Endothelial cell of hepatic sinusoid (primary cell): Measurements from ENCODE around the gene OR4D10.
"Not testable (repeated sequence)": the region's sequence is repeated elsewhere in the genome, so short reads cannot be mapped to it uniquely, and the experiment has no call there.

Source experiments
- in situ Hi-C: cut with HindIII; loops from 2 replicates; pipeline ENCODE4 v1.10.0; 2017; ENCODE audit warnings: low sequenced_read_pairs

OR4D10 gene

DNA sequence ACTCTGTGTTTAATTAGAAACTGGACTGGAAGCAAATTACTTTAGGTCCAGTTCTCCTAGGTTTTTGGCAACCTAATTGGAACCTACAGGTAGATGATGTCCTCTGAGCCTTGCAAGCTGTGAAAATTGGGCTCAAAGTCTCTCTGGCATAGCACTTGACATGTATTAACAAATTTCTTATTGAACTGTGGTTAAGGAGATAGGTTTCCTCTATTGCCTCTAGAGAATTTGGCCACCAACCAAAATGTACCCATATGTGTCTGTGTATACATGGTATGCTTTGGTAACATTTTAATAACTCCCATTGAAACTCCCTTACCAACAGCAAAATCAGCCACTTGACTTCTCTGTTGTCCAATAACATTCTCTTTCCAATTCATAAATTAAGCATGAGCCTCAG lies at the start of gene OR4D10:
TSS of gene OR4D10 (plus strand) at position 301 of the 400 bp plus-strand sequence. CDS start 4,115 bp downstream, outside the sequence.
- in situ Hi-C loops: no loop called here

DNA sequence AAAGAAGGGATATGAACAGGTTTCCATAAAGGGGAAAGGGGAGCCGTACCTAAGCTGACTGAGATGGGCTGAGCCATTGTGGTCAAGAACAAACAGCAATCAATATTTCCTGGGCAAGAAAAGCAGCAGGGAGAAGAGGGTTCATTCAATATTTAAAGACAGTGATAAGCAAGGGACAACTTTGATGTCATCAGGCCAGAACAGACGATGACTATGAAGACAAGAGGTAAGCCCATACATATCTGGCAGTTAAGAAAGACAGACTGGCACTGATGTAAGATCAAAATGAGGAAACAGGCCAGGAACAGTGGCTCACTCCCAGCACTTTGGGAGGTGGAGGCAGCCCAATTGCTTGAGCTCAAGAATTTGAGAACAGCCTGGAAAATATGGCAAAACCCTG lies 49.3 kb upstream of the OR4D10 start:
- in situ Hi-C loops: no loop called here

DNA sequence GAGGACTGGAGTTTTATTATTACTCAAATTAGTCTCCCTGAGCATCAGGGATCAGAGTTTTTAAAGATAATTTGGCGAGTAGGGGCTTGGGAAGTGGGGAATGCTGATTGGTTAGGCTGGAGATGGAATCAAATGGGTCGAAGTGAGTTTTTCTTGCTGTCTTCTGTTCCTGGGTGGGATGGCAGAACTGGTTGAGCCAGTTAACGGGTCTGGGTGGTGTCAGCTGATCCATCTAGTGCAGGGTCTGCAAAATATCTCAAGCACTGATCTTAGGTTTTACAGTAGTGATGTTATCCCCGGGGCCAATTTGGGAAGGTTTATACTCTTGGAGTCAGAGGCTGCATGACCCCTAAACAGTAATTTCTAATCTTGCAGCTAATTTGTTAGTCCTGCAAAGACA lies 48.0 kb upstream of the OR4D10 start:
- in situ Hi-C loops: no loop called here

DNA sequence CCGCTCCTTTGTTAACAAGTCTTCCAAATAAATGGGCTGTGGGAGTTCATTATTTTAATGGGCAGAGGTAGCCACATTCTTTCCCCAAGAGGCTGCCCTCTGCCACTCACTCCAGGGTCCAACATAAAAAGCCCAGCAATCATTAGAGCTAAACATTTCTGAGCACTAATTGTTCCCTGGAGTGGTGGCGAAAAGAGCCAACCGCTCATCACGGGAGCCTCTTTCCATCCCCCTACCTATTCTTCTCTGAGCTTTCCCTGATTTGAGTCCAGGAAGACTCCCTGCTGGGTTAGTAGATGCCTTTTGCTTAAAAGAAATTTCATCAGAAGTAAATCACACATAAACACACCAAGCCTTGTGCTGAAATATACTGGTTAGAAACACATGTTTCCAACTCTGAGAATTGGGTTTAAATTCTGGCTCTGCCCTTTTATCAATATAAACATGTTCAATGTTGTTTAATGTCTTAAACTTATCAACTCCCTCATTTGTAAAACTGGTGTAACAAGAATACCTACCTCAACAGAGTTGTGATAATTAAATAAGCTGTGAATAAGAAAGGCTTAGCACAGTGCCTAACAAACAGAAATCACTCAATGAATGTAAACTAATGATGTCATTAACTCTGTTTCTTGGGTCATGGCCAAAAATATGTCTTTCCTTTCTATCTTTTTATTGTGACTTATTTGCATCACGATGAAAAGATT lies 46.6 kb upstream of the OR4D10 start, which contains the start of gene OR5A2:
TSS of gene OR5A2 (minus strand) at position 53 of the 707 bp plus-strand sequence. CDS start 3,460 bp downstream, outside the sequence.
- in situ Hi-C loops: no loop called here

DNA sequence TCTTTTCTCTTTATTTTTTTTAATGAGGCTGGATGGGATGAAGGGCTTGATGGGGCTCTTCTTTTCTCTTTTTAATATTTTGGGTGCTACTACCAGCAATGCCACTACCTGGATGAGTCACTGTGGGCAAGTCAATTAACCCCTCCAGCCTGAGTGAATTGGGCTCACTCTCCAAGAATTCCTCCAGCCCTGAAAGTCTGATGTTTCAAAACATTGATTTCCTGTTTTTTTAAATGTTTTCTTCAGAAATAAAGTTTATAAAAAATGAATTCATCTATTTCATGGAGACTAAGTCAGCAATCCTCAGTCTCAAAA lies 46.1 kb upstream of the OR4D10 start:
- in situ Hi-C loops: no loop called here

DNA sequence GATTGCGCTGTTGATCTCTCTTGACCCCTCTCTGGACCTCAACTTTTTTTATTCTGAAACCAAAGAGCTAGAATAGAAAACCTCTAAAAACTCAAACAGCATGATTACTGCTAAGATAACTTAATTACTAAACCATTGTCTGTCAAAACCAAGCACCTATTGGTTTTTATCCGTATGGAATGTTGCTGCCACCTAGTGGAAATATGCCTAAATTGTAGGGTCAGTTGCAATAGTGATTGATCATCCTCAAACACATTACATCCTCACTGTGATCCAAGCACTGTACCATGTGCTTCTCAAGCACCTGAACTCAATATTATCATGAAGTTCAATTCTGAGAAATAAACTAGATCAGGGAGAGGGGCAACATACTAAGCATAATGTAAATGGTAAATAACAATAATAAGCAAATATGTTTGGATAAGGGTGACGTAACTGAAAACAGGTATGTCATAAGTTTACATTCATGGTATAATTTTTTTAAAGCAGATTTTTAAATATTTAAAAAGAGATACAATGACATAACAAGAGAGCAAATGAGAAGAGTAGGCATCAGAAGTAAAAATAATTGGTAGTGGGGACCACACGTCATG lies 43.1 kb upstream of the OR4D10 start:
- in situ Hi-C loops: no loop called here

DNA sequence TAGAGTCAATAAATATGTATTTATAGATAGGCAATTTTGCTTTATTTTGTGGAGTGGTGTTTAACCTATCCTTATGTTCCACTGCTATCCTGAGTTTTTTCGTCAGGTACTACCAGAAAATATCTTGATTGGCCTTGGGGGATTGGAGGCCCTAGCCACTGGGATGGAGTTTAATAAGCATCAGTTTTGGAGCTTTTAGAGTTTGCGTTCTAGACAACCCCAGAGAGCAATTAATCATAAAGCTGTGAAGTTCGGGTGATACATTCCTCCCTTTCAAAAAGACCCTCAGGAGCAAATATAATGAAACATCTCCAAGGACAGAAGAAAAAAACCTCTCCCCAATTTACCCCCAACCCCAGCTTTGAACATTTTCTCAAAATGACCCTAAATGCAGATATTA lies 36.9 kb upstream of the OR4D10 start, which contains the start of gene OR5A1:
TSS of gene OR5A1 (plus strand) at position 301 of the 400 bp plus-strand sequence. CDS start 6,700 bp downstream, outside the sequence.
- in situ Hi-C loops: no loop called here

DNA sequence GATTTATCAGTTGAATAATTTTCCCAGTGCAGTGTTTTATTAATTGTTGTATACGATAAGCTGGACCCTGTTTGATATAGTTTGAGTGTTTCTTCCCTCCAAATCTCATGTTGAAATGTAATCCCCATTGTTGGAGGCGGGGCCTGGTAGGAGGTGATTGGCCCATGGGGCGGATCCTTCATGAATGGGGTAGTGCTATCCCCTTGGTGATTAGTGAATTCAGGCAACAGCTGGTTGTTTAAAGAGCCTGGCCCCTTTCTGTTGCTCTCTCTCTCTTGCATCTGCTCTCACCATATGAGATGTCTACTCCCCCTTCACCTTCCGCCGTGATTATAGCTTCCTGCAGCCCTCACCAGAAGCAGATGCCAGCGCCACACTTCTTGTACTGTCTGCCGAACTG lies 35.3 kb upstream of the OR4D10 start:
- in situ Hi-C loops: no loop called here

DNA sequence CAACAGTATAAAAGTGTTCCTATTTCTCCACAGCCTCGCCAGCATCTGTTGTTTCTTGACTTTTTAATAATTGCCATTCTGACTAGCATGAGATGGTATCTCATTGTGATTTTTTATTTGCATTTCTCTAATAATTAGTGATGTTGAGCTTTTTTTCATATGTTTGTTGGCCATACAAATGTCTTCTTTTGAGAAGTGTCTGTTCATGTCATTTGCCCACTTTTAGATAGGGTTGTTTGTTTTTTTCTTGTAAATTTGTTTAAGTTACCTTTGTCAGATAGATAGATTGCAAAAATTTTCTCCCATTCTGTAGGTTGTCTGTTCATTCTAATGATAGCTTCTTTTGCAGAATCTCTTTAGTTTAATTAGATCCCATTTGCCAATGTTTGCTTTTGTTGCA lies 27.5 kb upstream of the OR4D10 start:
- in situ Hi-C loops: not testable (repeated sequence)

DNA sequence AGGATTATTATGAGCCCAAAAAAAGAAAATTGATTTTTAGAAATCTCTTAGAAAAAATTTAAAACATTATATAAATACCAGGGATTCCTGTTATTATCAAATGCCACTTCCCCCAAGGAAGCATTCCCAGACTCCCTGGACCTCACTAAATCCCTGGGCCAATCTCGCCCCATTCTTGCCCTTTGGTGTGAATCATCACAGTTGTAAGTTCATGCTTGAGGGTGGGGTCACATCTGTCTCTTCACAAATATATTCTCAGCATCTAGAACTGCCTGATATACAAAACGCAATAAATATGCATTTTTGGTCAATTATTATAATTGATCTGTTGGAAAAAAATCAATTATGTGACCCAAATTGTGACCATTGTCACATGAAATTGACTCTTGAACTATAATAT lies 24.6 kb upstream of the OR4D10 start:
- in situ Hi-C loops: no loop called here

DNA sequence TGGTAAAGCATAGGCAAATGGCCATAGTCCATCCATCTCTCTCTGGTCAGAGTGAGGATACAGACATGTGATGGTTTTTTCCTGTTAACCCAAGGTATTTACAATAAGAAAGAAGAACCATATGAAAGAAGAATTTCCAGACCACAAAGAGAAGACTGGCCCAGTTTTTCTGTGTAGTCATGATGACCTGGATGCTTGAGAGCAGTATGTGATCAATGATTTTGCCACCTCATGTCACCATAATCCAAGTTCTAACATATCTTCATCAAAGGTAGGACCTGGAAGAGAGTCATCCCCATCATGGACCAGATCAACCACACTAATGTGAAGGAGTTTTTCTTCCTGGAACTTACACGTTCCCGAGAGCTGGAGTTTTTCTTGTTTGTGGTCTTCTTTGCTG lies 16.5 kb upstream of the OR4D10 start, which contains the start of gene OR4D6:
TSS of gene OR4D6 (plus strand) at position 301 of the 400 bp plus-strand sequence. CDS start at position 301, 0 bp downstream.
- in situ Hi-C loops: no loop called here

DNA sequence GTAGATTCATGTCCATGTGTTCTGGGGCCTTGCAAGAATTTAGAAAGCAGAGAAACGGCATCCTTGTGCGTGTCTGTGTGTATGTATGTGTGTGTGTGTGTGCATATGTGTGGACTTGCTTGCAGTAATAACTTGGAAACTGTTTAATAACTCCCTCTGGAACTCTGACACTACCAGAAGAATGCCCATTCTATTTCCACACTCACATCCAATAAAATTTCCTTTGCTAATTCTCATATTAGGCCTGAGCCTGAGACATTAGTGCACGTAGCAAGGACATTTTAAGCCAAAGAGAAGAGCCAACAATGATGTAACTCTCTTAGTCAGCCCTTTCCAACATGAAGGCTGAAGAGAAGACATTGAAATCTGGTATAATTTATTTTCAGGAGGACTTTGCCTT lies 13.2 kb upstream of the OR4D10 start:
- in situ Hi-C loops: no loop called here

DNA sequence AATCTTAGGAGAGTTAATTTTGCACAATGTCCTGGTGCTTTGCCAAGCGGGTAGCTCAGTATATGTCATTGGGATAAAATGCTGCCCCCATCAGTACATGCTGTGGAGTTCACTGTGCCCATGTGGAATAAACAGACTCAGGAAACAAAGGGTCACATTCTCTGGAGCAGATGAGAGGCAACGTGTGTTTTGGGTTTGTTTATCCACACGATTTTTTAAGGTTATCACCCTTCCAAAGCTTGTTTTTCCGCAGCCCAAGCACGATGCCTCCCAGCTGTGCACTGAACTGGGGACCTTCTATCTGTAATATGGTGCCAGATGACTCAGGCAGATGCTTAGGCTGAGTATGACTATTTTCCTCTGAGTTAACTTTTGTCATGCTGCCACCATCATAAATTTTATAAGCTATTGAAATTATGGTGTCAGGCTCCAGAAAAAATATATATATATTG lies 9.9 kb upstream of the OR4D10 start:
- in situ Hi-C loops: no loop called here

DNA sequence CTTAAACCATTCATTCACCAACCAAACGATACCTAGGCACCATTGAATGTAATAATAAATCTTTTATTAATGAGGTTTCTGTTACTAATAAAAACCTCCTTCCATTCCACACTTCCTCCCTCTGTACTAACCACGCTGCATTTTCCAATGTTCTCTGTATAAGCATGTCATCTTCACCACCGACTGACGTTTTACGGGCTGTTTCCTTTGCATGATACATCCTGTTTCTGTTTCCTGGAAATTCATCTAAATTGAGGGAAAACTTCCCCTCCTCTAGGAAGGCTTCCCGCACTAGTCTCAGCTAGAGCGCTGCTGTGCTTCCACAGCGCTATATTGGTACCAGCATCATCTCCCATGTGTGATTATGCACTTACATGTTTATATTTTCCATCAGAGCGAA lies 2.1 kb downstream of the OR4D10 start:
- in situ Hi-C loops: no loop called here

DNA sequence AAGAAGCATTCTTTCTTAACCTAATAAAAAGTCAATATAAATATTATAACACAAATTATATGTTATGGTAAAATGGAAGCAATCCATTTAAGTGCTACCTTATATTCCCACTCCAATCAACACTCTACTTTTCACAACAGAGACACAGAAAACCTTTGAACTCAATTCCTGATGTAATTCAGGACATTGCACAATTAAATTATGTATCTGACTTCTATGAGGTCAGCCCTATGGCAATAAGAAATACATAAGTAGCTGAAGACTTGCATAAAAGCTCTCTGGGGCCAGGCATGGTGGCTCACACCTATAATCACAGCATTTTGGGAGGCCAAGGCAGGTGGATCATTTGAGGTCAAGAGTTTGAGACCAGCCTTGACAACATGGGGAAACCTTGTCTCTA lies 6.8 kb downstream of the OR4D10 start:
- in situ Hi-C loops: no loop called here

DNA sequence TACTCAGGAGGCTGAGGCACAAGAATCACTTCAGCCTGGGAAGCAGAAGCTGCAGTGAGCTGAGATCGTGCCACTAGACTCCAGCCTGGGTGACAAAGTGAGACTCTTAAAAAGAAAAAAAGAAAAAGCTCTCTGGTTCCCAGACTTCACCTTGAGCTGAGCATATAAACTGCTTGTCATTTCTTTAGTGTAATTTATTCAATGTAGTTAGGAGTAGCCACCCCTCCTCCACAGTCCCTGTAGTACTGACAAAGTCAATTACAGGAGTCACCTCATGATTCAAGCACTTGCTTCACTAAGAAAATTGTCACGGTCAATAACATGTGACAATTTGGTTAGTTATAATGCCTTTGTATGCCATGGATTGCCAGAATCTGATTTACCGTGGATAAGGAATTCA lies 7.2 kb downstream of the OR4D10 start:
- in situ Hi-C loops: no loop called here

DNA sequence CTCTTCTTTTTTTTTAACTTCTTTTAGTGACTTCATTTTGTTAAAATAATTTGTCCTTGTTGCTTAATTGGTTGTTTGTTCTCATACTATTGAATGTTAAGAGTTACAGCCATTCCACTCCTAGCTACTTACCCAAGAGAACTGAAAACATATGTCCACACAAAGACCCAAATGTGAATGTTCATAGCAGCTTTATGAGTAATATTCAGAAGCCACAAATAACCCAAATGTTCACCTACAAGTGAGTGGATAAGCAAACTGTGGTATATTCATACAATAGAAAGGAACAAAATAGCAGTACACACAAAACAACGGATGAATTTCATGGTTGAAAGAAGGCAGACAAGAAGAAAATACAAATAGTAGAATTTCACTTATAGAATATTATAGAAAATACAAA lies 28.8 kb downstream of the OR4D10 start:
- in situ Hi-C loops: no loop called here

DNA sequence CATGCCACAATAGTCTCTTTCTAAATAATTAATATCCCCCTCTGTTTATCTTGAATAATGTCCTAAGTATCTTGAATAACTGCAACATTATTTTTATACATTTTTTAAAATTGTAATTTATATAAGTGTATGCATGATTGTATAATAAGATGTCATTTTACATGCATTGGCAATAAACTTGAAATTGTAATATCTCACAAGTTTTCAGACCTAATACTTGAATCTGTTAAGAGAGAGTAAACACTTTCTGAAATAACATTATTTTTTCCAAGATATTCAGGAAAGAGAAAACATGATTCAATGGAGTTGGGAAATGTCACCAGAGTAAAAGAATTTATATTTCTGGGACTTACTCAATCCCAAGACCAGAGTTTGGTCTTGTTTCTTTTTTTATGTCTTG lies 30.2 kb downstream of the OR4D10 start, which contains the start of gene OR4D11:
TSS of gene OR4D11 (plus strand) at position 301 of the 400 bp plus-strand sequence. CDS start at position 301, 0 bp downstream.
- in situ Hi-C loops: no loop called here

DNA sequence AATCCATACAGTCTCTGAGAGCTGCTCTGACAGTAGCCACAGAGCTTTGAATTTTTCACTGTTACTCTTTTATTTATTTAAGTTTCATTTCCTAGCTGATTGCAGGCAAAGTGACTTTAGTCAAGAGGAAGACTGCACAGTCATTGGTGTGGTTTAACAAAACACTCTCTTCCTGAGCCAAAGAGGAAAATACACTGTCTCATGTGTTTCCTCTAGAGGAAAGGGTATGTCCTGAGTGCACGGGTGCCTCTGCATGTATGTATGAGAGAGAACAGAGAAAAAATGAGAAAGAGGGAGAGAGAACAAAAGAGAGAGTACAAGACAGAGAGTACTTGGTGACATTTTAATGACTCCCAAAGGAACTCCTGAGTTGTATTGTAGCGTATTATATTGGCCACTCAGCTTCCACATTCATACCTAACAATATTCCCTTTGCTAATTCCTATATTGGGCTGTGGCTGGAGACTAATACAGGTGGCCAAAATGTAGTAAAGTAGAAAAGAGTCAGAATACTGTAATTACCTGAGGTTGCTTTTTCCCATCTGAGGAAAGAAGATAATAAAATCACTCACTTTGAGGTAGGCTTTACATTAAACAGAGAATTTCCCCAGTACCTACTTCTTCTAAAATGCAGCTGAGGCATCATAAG lies 38.0 kb downstream of the OR4D10 start, which contains the start of gene OR4D9:
TSS of gene OR4D9 (plus strand) at position 599 of the 649 bp plus-strand sequence. CDS start 3,374 bp downstream, outside the sequence.
- in situ Hi-C loops: no loop called here

DNA sequence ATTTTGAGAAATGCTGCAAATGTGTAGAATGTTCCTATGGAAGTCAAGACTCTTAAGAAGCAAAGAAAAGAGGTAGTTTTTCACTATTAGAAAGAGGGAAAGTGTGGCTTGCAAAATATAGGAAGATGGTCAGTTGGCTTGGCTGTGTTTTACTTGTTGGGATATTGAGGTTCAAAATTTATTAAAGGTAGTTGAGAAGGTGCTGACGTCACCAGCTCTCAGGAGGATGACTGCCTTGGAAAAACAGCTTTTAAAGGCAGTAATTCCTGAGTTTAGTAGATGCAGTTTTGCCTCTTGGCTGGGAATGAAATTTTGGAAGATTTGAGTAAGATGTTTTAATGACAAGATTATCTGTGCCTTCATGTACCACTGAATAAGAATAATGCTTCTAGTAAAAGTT lies 38.6 kb downstream of the OR4D10 start:
- in situ Hi-C loops: no loop called here

DNA sequence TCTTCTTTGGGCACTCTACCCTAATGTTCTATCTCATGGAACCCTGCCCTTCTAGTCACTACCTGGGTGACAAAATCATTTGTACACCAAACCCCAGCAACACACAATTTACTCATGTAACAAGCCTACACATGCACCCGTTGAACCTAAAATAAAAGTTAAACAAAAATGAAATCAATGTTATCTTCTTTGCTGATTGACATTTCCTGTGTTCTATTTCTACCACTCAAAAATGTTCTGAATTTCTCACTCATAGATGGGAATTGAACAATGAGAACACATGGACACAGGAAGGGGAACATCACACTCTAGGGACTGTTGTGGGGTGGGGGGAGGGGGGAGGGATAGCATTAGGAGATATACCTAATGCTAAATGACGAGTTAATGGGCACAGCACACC lies 47.0 kb downstream of the OR4D10 start:
- in situ Hi-C loops: not testable (repeated sequence)

DNA sequence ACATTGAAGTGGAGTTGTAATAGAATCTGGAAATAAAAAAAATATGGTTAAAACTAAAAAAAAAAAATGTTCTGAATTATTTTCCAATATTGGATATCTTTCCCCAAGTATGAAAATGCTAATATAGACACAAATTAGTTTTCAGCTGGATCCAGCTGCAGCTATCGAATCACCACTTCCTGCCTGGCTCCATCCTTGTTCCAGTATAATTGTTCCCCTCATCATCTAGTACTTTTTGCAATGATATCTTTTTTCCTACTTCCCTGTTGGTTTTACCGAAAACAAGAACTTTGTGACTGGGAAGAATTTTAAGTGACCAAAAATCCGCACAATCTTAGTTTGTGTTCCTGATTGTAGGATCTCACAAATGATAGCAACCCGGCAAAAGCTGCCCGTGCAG lies 47.6 kb downstream of the OR4D10 start:
- in situ Hi-C loops: no loop called here
